Measurements from ENCODE around the gene XPO4. TPM values are rescaled to one million over a fixed set of nuclear protein-coding genes. Genes with fewer than 3 reads are reported as not detected.

Gene XPO4
- total and polyA plus RNA-seq, 2 donors (not counting 3 experiments of a cell fraction or from before 2014, with no cell fraction given): 6.0 to 22.5 TPM

GRCh38 chr13:20826843-20827560 is 75.5 kb downstream of the XPO4 start:
- FAIRE-seq (no peak), DNase-seq (ENCODE audit: low read depth, low spot score) (no peak)
- H3K4me3 ChIP-seq (replicated peaks in 1 of 3; ENCODE audit: insufficient read depth in 1 of 3, low read depth in 1 of 3, low read length in 3 of 3): no peak overlapping the region
- dilution Hi-C loops (cut with MboI; ENCODE audit: extremely low pct_ligation_motif_present, low sequenced_read_pairs): no loop called here
- TF ChIP-seq EZH2 (IDR thresholded peaks at IDR 0.05; ENCODE audit: borderline replicate concordance, low read depth, low read length, severe bottlenecking): no peak
- no peak for TF ChIP-seq MAX (IDR thresholded peaks at IDR 0.05; ENCODE audit: insufficient read depth, insufficient read length)
- no peak for TF ChIP-seq POLR2AphosphoS5 (IDR thresholded peaks at IDR 0.05; ENCODE audit: insufficient read depth, low read depth, low read length)
- no peak for TF ChIP-seq JUN (IDR thresholded peaks at IDR 0.05; ENCODE audit: borderline replicate concordance, insufficient read depth, insufficient read length, low read depth)
- TF ChIP-seq GATA2 (IDR thresholded peaks at IDR 0.05; ENCODE audit: insufficient read depth, insufficient read length, low read depth, low read length): no peak
- no peak for TF ChIP-seq FOS (IDR thresholded peaks at IDR 0.05; ENCODE audit: borderline replicate concordance, insufficient read depth, low read length)
- no peak for TF ChIP-seq MYC (IDR thresholded peaks at IDR 0.05; ENCODE audit: low read depth, low read length)
- TF ChIP-seq CTCF (IDR thresholded peaks at IDR 0.05; ENCODE audit: extremely low read depth in 1 of 2, insufficient read depth in 1 of 2, low read depth in 1 of 2, low read length in 2 of 2): no peak
- TF ChIP-seq POLR2A (IDR thresholded peaks at IDR 0.05; ENCODE audit: low read depth, low read length): no peak
- no peak overlapping the region for H2AFZ ChIP-seq (ENCODE audit: low read depth, low read length)
- no peaks in the 10 kb centered on the region for H3K27me3 ChIP-seq (ENCODE audit: control insufficient read depth in 2 of 2, insufficient read depth in 2 of 2, low read length in 2 of 2)
- no peaks in the 10 kb centered on the region for H4K20me1 ChIP-seq (replicated peaks; ENCODE audit: control insufficient read depth, extremely low read depth, insufficient read depth, low read length)
- BruUV-seq (replicated peaks): no TSS peak
- no peak overlapping the region for H3K27ac ChIP-seq (ENCODE audit: insufficient read depth, low read depth, low read length)
- H3K79me2 ChIP-seq (ENCODE audit: control insufficient read depth, insufficient read depth, low read length): peaks cover 2% of the 10 kb centered on the region
- H3K4me1 ChIP-seq (ENCODE audit: control insufficient read depth, extremely low read depth, insufficient read depth, low read length): peaks cover 3% of the 10 kb centered on the region
- H3K4me2 ChIP-seq (ENCODE audit: insufficient read depth, low read length): no peak overlapping the region
- no peaks in the 10 kb centered on the region for H3K36me3 ChIP-seq (ENCODE audit: control insufficient read depth in 2 of 2, extremely low read depth in 1 of 2, insufficient read depth in 2 of 2, low read length in 2 of 2)
- intact Hi-C loops (cut with micrococcal nuclease): loop anchor here (5.0 kb wide), 3 partner anchors 40 to 260 kb away; partner anchors contain the start of genes EEF1AKMT1 and IFT88
- no peaks in the 10 kb centered on the region for H3K9me1 ChIP-seq (replicated peaks; ENCODE audit: control insufficient read depth, extremely low read depth, insufficient read depth, low read length)
- ChIA-PET POLR2A (interaction anchor here (0.9 kb wide), 1 partner anchor 12 kb away, joined by 3 read pairs; no protein-coding TSS in a partner anchor), CTCF (interaction anchor here (1.0 to 5.1 kb wide), 9 partner anchors 10 to 334 kb away, joined by 3 to 96 read pairs (median 25); partner anchors contain the start of gene IL17D)
- no peak overlapping the region for H3K9ac ChIP-seq (replicated peaks; ENCODE audit: extremely low read depth, insufficient read depth, low read length)
- H3K9me3 ChIP-seq (replicated peaks; ENCODE audit: control insufficient read depth, insufficient read depth, low read length): no peaks in the 10 kb centered on the region

All from endothelial cell of umbilical vein (primary cell).